ENCODE measurements around the gene HP1BP3.
"Not testable (repeated sequence)": the region's sequence is repeated elsewhere in the genome, so short reads cannot be mapped to it uniquely, and the experiment has no call there.

HP1BP3 gene

GRCh38 chr1:20726932-20727745 lies 60.0 kb downstream of the HP1BP3 start:
- no peak for DNase-seq

DNA sequence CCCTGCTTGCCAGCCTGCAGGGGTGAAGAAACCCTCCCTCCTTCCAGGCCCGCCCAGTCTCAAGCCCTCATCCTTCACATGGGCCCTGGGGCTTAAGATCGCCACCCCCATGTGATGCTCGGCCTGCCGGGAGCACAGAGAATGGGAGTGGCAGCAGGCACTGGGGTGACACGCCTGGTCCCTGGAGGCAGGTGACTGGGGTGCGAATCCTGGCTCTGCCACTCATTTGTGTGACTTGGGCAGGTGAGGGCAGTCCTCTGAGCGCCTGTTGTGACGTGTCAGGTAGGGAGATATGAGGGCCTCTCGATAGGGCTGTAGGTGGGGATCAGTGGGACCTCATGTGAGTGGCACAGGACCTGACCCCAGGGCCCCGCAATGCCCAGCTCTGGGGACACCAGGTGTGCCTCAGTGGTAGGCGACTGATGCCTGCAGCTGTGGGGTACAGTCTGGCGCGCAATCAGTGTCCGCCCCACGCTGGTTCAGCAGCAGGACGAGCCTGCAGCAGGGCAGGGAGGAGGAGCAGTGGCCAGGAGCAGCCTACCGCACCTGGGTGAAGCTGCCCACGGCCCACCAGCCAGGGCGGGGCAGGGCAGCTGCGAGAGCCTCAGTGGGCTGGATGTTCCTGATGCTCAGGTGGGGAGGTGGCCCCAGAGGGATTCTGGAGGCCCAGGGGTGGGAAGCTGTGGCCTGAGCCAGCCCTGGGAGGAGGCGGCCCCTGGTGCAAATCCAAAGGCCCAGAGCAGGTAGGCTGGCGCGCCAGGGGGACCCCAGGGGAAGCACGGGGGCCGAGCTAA lies 60.8 kb downstream of the HP1BP3 start:
- no peak for DNase-seq

DNA sequence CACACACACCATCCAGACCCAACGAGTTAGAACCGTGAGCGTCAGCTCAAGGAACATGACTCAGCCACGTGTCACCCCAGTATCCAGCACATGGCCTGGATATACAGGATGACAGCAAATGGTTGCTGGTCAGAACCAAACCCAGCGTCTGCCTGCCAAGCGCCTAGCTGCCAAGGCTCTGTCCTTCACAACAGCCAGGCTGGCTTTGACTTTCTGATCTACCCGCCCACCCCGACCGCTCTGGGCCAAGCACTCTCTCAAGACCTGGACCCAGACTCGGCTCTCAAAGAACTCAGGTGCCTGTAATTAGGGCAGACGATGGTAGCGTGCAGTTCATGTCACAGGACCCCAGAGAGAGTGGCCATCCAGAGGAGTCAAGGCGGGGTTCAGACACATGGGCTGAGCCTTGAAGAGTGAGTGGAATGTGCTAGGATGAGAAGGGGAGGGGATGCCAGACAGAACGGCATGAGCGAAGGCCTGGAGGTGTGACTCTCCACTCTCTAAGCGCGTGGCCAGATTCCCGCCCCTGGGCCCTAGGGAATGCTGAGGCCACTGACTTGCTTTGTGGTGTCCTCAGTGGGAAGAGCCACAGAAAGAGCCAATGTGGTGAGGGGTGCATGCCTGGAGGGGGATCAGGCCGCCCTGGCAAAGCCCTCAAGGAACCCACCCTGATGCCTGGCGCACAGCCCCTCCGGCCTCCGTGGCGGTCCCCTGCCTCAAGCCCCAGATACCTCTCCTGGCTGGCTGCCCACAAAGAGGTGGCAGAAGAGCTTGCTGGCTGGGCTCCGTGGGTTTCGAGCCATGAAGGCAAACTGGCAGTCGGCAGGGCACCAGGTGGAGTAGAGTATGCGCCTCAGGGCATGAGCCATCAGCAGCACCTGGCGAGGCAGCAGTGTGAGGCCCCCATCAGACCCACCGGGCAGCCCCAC lies 61.7 kb downstream of the HP1BP3 start:
- DNase-seq = no peak

GRCh38 chr1:20724364-20725188 lies 62.5 kb downstream of the HP1BP3 start:
- DNase-seq = no peak

DNA sequence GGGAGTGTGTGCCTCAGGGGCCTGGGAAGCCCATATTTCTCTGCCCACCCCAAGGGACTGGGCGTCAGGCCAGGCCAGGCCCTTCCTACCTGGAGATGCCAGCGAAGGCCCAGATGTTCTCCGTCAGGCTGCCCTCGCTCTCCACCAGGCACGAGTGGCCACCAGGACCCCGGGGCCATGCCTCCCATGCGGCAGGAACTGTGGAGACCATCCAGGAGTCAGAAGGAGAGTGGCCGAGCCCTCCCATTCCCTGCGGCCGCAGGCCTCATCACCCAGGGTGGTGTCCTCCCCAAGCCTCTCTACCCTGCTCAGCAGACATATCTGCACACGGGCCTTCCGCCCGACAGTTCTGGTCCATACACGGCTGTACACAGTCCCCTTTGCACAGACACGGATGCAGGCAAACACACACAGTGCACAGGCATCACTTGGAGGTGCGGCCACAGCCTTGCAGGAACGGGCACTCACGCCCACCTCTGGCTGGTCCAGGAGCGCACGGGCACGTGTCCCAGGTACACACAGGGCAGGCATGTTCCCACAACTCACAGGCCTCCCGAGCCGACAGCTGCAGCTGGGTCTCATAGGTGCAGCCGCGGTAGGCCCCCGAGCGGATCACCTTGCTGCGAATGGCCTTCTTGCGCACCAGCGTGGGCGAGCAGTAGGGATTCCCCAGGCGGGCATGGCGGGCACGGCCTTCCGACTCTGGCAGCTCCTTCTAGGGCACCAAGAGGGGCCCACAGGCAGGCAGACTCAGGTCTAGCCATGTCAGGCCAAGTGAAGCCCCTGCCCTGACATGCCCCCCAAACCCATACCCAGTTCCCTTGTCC lies 63.4 kb downstream of the HP1BP3 start:
- DNase-seq = no peak

DNA sequence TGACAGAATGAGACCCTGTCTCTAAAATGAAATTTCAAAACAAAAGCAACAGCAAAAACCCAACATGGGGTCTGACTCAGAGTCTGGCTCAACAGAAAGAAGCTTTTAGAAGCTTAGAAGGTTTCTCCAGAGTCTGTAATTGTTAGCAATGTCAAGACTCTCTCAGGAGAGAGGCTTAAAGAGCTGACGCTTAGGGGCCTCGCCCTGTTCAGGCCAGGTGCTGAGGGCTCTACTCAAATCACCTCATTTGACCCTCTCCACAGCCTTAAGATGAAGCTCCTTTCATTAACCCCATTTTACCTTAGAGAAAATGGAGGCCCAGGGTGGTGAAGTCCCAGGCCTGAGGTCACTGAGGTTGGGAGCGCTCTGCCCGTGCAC lies 64.0 kb downstream of the HP1BP3 start:
- no peak for DNase-seq

- DNase-seq = no peak
These were observed 65.7 kb downstream of the HP1BP3 start for GRCh38 chr1:20721117-20722061.

DNA sequence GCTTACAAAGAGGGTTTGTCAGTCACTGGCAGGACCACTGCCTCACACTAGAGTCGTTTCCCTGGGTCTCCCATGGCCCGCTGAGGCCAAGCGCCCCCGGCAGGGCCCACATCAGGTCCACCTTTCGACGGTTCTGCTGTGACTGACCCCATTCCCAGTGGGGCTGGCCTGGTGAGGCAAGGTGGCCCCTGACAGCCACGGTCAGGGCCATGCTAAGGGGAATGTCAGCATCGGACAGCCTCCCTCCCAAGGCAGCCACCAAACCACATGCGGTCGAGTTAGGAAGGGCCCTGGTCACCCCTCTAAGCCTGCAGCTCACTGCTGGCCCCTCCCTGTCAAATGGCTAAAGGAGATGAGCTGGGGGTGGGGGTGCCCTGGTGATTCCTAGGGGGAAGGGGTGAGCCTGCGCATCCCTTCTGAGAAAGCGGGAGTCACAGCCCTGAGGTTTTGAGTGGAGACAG lies 66.4 kb downstream of the HP1BP3 start:
- DNase-seq = no peak

GRCh38 chr1:20719871-20720620 lies 67.1 kb downstream of the HP1BP3 start:
- no peak for DNase-seq

- no peak for DNase-seq
These were observed 67.8 kb downstream of the HP1BP3 start for GRCh38 chr1:20719261-20719660.

DNA sequence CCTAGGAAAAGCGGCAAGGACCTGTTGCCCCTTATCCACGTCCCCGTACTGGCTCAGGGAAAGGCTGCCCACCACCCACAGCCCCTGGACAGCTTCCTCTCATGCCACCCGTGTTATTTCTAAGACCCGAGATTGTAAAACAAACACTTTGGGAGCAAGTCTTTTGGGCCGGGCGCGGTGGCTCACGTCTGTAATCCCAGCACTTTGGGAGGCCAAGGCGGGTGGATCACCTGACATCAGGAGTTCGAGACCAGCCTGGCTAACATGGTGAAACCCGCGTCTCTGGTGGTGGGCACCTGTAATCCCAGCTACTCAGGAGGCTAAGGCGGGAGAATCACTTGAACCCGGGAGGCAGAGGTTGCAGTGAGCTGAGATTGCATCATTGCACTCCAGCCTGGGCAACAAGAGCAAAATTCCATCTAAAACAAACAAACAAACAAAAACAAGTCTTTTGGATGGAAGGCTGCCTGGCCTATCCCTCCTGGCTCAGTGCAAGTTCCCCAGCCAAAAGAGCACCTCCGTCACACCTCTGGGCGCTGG lies 68.7 kb downstream of the HP1BP3 start:
- DNase-seq = not testable (repeated sequence)

- peak; percentile 43 for DNase-seq
These were observed 69.4 kb downstream of the HP1BP3 start, which contains the start of gene KIF17 for GRCh38 chr1:20717452-20718342. KIF17 (minus strand) TSS chr1:20718007; CDS start chr1:20717706, 301 bp downstream.

GRCh38 chr1:20716232-20716631 lies 70.9 kb downstream of the HP1BP3 start:
- no peak for DNase-seq

GRCh38 chr1:20715406-20715805 lies 71.7 kb downstream of the HP1BP3 start:
- no peak for DNase-seq

DNA sequence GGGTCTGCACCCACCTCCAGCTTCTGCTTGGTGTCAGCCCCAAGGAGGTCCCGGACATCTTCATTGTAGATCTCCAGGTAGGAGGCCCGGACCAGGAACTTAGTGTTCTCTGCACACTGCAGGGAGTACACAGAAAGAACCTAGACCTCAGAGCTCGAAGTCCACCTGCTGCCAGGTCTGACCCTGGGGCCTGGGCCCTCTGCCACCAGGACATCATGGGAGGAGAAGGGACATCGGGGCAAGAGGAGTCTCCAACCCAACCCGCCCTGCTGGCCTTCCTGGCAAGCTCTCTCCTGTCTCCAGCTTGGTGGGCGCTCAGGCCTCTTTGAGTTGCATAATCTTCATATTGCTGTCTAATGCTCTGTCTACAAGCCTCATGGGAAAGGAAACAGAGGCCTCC lies 73.7 kb downstream of the HP1BP3 start:
- no peak for DNase-seq

- DNase-seq = no peak
These were observed 74.9 kb downstream of the HP1BP3 start for GRCh38 chr1:20712215-20712577.

Data from effector CD4-positive, alpha-beta T cell (primary cell).